Measurements from ENCODE around the gene USHBP1. TPM values are rescaled to one million over a fixed set of nuclear protein-coding genes. Genes with fewer than 3 reads are reported as not detected.
A peak's percentile ranks its signal among the peaks of the same experiment; 100 is the strongest.

USHBP1 gene
- total RNA-seq, 6 donors from 2014 or later, result 9.1 to 21.4 (median 10.7) TPM

DNA sequence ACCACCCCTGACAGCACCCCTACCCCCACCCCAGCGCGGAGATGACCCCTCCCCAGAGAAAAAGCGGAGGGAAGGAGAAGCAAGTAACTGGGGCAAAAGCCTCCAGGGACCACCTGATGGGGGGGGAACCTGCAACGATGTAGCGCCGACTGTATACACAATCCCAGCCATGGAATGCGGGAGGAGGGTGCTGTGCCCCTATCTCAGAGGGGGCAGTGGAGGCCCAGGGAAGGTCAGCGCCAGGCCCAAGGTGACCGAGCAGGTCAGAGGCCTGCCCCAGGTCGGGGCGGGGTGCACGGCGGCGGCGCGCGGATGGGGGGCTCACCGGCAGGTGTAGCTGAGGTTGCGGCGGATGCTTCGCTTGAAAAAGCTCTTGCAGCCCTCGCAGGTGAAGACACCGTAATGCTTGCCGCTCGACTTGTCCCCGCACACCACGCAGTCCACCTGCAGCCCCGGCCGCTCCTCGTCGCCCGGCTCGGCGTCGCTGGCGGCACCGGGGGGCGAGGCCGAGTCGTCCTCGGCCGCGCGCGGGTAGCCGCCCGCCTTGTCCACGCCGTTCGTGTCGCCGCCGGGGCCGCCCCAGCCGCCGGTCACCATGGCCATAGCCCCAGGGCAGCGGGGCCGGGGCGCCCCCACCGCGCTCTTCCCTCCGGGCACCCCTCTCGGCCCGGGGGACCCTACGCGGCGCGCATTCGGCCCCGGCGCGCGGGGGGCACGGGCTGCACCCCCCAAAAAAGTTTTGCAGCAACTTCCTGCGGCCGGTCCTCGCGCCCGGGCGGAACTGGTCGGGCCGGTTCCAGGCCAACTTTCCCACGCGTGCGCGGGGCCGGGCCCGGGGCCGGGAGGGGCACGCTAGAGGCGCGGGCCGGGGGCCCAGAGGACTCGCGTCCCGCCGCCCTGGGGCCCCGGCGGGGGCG, 19.7 kb downstream of the USHBP1 start:
- WGBS, 2 donors, result 0 to 10% methylated on average over 8 to 10 of the region's 100 CpGs
- H3K9me3 ChIP-seq, result no peaks in the 10 kb centered on the region
- peak overlapping the region; percentile 81 to 90 (median 88) for H3K27ac ChIP-seq
- H3K4me1 ChIP-seq, result peaks cover 28 to 63% (median 52%) of the 10 kb centered on the region in 4 donors
- ATAC-seq (ENCODE audit: low FRiP score in 2 of 2), result no peak
- DNase-seq, result peak in 1 of 2 donors; percentile 93
- peaks cover 0 to 6% (median 2%) of the 10 kb centered on the region in 4 donors for H3K36me3 ChIP-seq
- H3K27me3 ChIP-seq, result no peaks in the 10 kb centered on the region
- peak overlapping the region; percentile 92 to 97 (median 96) for H3K4me3 ChIP-seq
- TF ChIP-seq POLR2A (IDR thresholded peaks at IDR 0.05) (no peak), POLR2AphosphoS5 (IDR thresholded peaks at IDR 0.05) (no peak)

DNA sequence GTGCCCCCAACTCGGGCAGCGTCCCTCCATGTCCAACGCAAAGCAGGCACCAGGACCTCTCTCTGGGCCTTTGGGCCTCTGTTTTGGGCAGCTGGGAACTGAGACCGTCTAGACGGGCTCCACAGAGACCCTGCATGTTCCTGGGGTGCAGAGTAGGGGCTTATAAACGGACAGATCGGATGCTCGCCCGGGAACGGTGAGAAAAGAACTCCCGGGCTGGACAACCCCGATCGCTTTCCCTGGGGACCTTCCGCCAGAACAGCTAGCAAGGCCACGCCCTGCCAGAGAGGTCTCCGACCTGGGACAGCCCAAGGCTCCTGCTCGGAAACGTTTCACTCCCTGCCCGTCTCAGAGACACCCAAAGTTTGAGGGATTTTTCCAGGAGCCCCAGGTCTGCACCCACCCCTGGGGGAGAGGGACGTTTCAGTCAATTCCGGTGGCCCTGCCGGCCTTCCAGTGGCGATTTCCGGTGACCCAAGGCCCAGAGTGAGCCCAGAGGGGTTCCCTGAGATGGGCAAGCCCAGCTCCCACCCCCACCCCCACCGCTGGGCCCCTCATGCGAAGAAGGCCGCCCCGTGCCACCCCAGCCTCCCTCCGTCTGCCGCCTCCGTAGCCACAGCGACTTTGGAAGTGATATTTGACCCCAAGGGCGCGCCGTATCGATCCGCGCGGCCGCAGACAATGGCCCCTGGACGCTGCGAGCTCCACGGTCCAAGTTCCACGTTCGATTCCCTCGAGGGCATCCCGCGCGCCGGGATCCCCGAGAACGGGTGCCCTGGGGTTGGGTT, 20.5 kb downstream of the USHBP1 start:
- WGBS, 2 donors, result 42 to 60% methylated on average over 17 to 42 of the region's 52 CpGs
- peak; percentile 72 to 85 for DNase-seq
- H3K4me1 ChIP-seq, result peaks cover 28 to 72% (median 55%) of the 10 kb centered on the region in 4 donors

DNA sequence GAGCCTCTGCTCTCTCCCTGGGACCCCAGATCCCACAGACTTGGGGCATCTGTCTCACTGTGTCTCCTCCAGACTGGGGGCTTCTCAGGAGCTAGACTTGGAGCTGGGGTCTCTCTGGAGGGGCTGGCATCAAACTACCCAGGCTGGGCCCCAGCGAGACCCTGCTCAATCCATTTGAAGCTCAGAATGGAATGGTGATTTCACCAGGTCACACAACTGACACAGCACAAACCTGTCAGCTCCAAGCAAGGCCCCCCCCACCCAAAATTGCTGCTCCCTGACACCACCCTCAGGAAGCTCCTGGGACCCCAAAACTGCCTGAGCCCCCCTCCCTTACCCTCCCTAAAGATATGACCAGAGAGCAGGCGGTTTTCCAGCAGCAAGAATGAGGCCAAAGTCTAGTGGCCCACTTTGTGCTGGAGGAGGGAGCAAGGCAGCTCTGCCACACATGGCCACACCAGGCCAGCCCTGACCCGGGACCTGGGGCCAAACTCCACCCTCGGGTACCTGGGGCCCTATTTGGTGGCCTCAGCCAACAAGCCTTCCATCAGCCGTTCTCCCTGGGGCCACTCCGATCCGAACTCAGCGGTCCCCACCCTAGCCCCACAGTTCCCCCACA, 21.2 kb downstream of the USHBP1 start:
- Histone ChIP-seq H3K4me1 (peaks cover 28 to 72% (median 52%) of the 10 kb centered on the region in 4 donors), H3K4me3 (peak overlapping the region; percentile 92 to 97 (median 96)), H3K27ac (peak overlapping the region; percentile 81 to 90 (median 88)), H3K36me3 (peaks cover 0 to 10% (median 5%) of the 10 kb centered on the region in 4 donors), H3K27me3 (no peaks in the 10 kb centered on the region), H3K9me3 (no peaks in the 10 kb centered on the region)
- TF ChIP-seq POLR2A (IDR thresholded peaks at IDR 0.05), result no peak
- TF ChIP-seq POLR2AphosphoS5 (IDR thresholded peaks at IDR 0.05), result no peak
- TF ChIP-seq, protein P1, sequence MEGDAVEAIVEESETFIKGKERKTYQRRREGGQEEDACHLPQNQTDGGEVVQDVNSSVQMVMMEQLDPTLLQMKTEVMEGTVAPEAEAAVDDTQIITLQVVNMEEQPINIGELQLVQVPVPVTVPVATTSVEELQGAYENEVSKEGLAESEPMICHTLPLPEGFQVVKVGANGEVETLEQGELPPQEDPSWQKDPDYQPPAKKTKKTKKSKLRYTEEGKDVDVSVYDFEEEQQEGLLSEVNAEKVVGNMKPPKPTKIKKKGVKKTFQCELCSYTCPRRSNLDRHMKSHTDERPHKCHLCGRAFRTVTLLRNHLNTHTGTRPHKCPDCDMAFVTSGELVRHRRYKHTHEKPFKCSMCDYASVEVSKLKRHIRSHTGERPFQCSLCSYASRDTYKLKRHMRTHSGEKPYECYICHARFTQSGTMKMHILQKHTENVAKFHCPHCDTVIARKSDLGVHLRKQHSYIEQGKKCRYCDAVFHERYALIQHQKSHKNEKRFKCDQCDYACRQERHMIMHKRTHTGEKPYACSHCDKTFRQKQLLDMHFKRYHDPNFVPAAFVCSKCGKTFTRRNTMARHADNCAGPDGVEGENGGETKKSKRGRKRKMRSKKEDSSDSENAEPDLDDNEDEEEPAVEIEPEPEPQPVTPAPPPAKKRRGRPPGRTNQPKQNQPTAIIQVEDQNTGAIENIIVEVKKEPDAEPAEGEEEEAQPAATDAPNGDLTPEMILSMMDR (IDR thresholded peaks at IDR 0.05), result no peak
- no peak for TF ChIP-seq EP300 (IDR thresholded peaks at IDR 0.05)
- DNase-seq, result no peak
- no peak for ATAC-seq (ENCODE audit: low FRiP score in 2 of 2)
- WGBS, 2 donors, result 55 to 69% methylated on average over 5 to 8 of the region's 8 CpGs

More for the DNA sequence above, 20.5 kb downstream of the USHBP1 start:
- Histone ChIP-seq H3K27me3 (no peaks in the 10 kb centered on the region), H3K36me3 (peaks cover 0 to 6% (median 2%) of the 10 kb centered on the region in 4 donors), H3K27ac (peak overlapping the region; percentile 81 to 90 (median 88)), H3K9me3 (no peaks in the 10 kb centered on the region), H3K4me3 (peak overlapping the region; percentile 92 to 97 (median 96))
- ATAC-seq (ENCODE audit: low FRiP score in 2 of 2), result peak; percentile 12 to 41
- peak in 1 of 4 donors; percentile 22 for TF ChIP-seq POLR2A (IDR thresholded peaks at IDR 0.05)
- TF ChIP-seq, protein P1 (IDR thresholded peaks at IDR 0.05), result no peak

DNA sequence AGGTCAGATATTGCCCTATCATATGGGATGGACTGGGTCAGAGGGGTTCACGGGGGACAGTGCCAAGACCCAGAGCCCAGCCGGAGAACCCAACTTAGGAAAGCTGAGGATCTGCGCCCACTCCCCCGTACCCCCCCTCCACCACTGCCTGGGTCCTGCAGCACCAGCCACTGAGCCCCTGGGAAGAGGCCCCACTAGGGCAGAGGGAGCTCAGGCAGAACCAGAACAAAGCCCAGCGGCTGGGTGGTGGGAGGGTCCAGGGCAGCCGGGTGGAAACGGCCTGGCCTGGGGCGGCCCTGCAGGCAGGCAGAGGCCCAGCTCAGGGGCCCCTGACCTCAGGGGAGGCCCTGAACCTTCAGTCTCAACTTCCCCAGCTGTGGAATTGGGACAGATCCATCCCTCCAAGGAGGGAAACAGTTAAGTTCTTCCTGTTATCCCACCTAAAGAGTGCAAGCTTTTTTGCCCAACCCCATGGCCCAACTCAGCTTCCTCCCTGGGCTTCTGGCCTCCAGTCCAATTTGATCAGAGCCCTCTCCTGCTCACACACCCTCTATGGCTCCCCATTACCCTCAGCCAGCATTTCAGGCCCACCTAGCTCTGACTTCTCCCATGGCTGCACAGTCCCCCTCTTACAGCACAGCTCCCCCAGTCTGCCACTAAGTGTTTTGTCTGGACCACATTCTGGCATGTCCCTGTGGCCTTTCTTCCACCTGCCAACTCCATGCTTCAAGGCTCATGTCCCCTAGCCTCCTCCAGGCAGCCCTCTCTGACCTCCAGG, 21.9 kb downstream of the USHBP1 start:
- no peak for DNase-seq
- H3K4me3 ChIP-seq, result peak overlapping the region in 2 of 4 donors; percentile 92 to 95
- peaks cover 28 to 72% (median 50%) of the 10 kb centered on the region in 4 donors for H3K4me1 ChIP-seq

More for the DNA sequence above, 21.9 kb downstream of the USHBP1 start:
- Histone ChIP-seq H3K36me3 (peaks cover 0 to 16% (median 6%) of the 10 kb centered on the region in 4 donors), H3K27ac (peak overlapping the region; percentile 81 to 90 (median 88)), H3K27me3 (no peaks in the 10 kb centered on the region), H3K9me3 (no peaks in the 10 kb centered on the region)
- ATAC-seq (ENCODE audit: low FRiP score in 2 of 2), result no peak
- TF ChIP-seq, protein P1 (IDR thresholded peaks at IDR 0.05), result no peak
- TF ChIP-seq EP300 (IDR thresholded peaks at IDR 0.05) (no peak), POLR2AphosphoS5 (IDR thresholded peaks at IDR 0.05) (no peak), POLR2A (IDR thresholded peaks at IDR 0.05) (no peak)
- WGBS, 2 donors, result 100% methylated on average over 1 to 5 of the region's 8 CpGs

Measured in upper lobe of left lung (tissue), 6 donors.